CD8-positive, alpha-beta memory T cell (primary cell): ENCODE measurements around the gene CMSS1. TPM values are rescaled to one million over a fixed set of nuclear protein-coding genes. Genes with fewer than 3 reads are reported as not detected.
A peak's percentile ranks its signal among the peaks of the same experiment; 100 is the strongest.

Experiments
- CTCF ChIA-PET: fragments of 350-600 bp; sonication (Branson Sonifier 250); formaldehyde crosslinking; loops from one replicate; lab custom pipeline; 2021; ENCODE audit warnings: antibody characterized with exemption; lab: Charles Lee
- POLR2A ChIA-PET: fragments of 350-600 bp; sonication (Branson Sonifier 250); formaldehyde crosslinking; loops from one replicate; lab custom pipeline; 2021; ENCODE audit warnings: antibody characterized with exemption; lab: Charles Lee
- DNase-seq, 5 donors: peaks; one replicate each; pipeline versions ENCODE4 v3.0.0 to v3.0.0-alpha.2; 2020 to 2022; ENCODE audit warnings: mixed read lengths in 1 of 5
- H3K27ac ChIP-seq: one replicate; pipeline ENCODE4 v1.7.0; 2013; ENCODE audit warnings: low read depth, mild to moderate bottlenecking, low read length, moderate library complexity
- H3K27me3 ChIP-seq: 2 replicates; pipeline ENCODE4 v1.7.0; 2013; ENCODE audit warnings: low read length, mild to moderate bottlenecking; ENCODE audit not compliant: insufficient read depth, poor library complexity, severe bottlenecking
- H3K36me3 ChIP-seq: 2 replicates; pipeline ENCODE4 v1.7.0; 2013; ENCODE audit warnings: mild to moderate bottlenecking, low read length, moderate library complexity; ENCODE audit not compliant: insufficient read depth
- H3K4me1 ChIP-seq: 2 replicates; pipeline ENCODE4 v1.7.0; 2013; ENCODE audit warnings: mild to moderate bottlenecking, low read length, moderate library complexity; ENCODE audit not compliant: insufficient read depth
- H3K4me3 ChIP-seq: 2 replicates; pipeline ENCODE4 v1.7.0; 2013; ENCODE audit warnings: mild to moderate bottlenecking, low read length
- H3K9me3 ChIP-seq: 2 replicates; pipeline ENCODE4 v1.7.0; 2013; ENCODE audit warnings: mild to moderate bottlenecking, low read length
- H3K27ac Mint-ChIP-seq, 8 donors: one replicate each; pipeline ENCODE4 v1.8.0; 2020 to 2021; ENCODE audit warnings: mixed read lengths in 8 of 8, mild to moderate bottlenecking in 6 of 8, inconsistent platforms in 3 of 8, moderate library complexity in 3 of 8
- H3K27me3 Mint-ChIP-seq, 2 donors: one replicate each; pipeline ENCODE4 v1.8.0; 2020 to 2021; ENCODE audit warnings: mixed read lengths in 2 of 2, mild to moderate bottlenecking in 1 of 2, moderate library complexity in 1 of 2
- H3K36me3 Mint-ChIP-seq, 3 donors: one replicate each; pipeline ENCODE4 v1.8.0; 2020 to 2021; ENCODE audit warnings: mixed read lengths in 3 of 3, inconsistent platforms in 1 of 3, mild to moderate bottlenecking in 1 of 3
- H3K4me1 Mint-ChIP-seq, 3 donors: one replicate each; pipeline ENCODE4 v1.8.0; 2020 to 2021; ENCODE audit warnings: mixed read lengths in 3 of 3, inconsistent platforms in 1 of 3, mild to moderate bottlenecking in 1 of 3
- H3K4me3 Mint-ChIP-seq, 7 donors: one replicate each; pipeline ENCODE4 v1.8.0; 2020 to 2021; ENCODE audit warnings: mixed read lengths in 7 of 7, mild to moderate bottlenecking in 6 of 7, moderate library complexity in 4 of 7, inconsistent platforms in 2 of 7
- H3K9me3 Mint-ChIP-seq, 5 donors: one replicate each; pipeline ENCODE4 v1.8.0; 2020 to 2022; ENCODE audit warnings: mixed read lengths in 5 of 5, mild to moderate bottlenecking in 3 of 5, moderate library complexity in 2 of 5, inconsistent platforms in 1 of 5
- polyA plus RNA-seq: library from polyadenylated mRNA; unstranded; fragments of 300-500 nt; fragmentation: Illumina TruSeq; gene quantifications from one replicate; pipeline ENCODE4 v1.2.3, GENCODE V29; 2021
- total RNA-seq, 2 experiments: library from RNA; stranded (reverse); gene quantifications; one replicate each; pipeline ENCODE4 v1.2.3, GENCODE V29; 2021

The CMSS1 gene
- total RNA-seq, result 100 to 1,000 TPM; 140 to 143 TPM
- polyA plus RNA-seq, result 16.8 TPM

DNA sequence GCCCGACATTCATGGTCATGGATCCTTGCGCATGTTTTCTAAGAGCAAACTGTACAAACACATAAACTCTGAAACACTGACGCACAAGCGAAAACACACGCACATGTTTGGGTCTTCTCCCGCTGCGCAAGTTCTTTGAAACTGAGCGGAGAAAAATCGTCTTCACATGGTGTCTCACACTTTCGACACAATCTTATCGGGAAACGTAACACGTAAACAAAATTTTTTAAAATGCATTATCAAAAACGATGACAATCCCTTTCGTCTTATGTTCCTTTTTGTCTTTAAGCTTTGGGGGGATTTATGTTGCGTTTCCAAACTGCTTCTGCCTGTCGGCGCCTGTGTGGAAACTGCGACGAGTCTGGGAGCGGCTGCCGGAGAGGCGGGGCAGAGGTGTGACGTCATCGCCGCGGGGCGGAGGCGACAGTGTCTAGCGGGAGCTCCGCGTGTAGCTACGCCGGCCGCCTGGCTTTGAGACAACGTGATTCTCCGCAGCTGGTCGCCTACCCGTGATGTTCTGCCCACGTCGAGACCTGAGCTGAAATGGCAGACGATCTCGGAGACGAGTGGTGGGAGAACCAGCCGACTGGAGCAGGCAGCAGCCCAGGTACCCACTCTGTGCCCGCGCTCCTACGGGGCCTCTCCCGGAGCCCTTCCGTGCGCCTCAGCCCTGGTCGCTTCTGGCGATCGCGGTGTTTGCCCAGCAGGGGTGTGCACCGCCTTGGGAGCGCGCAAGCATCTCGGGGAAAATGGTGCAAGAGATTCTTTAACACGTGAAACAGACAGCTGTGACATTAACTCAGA, at the start of gene CMSS1:
TSS of gene CMSS1 (plus strand) at position 426 of the 804 bp plus-strand sequence.
- CTCF ChIA-PET, result interaction anchor here (0.6 to 2.1 kb wide), 5 partner anchors 9 to 443 kb away, joined by 3 to 13 read pairs (median 6); partner anchors contain the start of gene TBC1D23

GRCh38 chr3:99768126-99768525, 49.5 kb upstream of the CMSS1 start:
- Histone ChIP-seq H3K27me3 (no peaks in the 10 kb centered on the region), H3K9me3 (no peaks in the 10 kb centered on the region), H3K36me3 (no peaks in the 10 kb centered on the region), H3K4me1 (no peaks in the 10 kb centered on the region), H3K4me3 (no peak overlapping the region), H3K27ac (no peak overlapping the region)
- DNase-seq, result no peak
- H3K9me3 Mint-ChIP-seq, result no peaks in the 10 kb centered on the region
- no peak overlapping the region for H3K27ac Mint-ChIP-seq
- no peaks in the 10 kb centered on the region for H3K36me3 Mint-ChIP-seq
- H3K4me1 Mint-ChIP-seq, result no peaks in the 10 kb centered on the region
- ChIA-PET POLR2A (no interaction called here), CTCF (no interaction called here)
- H3K4me3 Mint-ChIP-seq, result no peak overlapping the region
- H3K27me3 Mint-ChIP-seq, result peaks cover 0 to 4% of the 10 kb centered on the region in 2 donors

More for the DNA sequence above, at the start of gene CMSS1:
- peak within 1 kb of the TSS; percentile 79 for H3K27ac ChIP-seq
- peak; percentile 91 to 98 (median 95) for DNase-seq
- peak within 1 kb of the TSS; percentile 96 to 100 (median 99) for H3K27ac Mint-ChIP-seq
- no peaks in the 10 kb centered on the region for H3K27me3 ChIP-seq
- H3K36me3 ChIP-seq, result no peaks in the 10 kb centered on the region
- H3K4me3 ChIP-seq, result peak within 1 kb of the TSS; percentile 67
- peak within 1 kb of the TSS; percentile 93 to 98 (median 96) for H3K4me3 Mint-ChIP-seq
- peaks cover 0 to 17% (median 0%) of the 10 kb centered on the region in 3 donors for H3K36me3 Mint-ChIP-seq
- H3K9me3 Mint-ChIP-seq, result no peaks in the 10 kb centered on the region
- POLR2A ChIA-PET, result interaction anchor here (0.7 to 1.0 kb wide), 3 partner anchors 14 to 517 kb away, joined by 3 to 6 read pairs (median 3); no protein-coding TSS in a partner anchor
- H3K4me1 Mint-ChIP-seq, result peaks cover 36 to 51% (median 46%) of the 10 kb centered on the region in 3 donors
- H3K27me3 Mint-ChIP-seq, result no peaks in the 10 kb centered on the region
- peaks cover 23% of the 10 kb centered on the region for H3K4me1 ChIP-seq
- H3K9me3 ChIP-seq, result no peaks in the 10 kb centered on the region

DNA sequence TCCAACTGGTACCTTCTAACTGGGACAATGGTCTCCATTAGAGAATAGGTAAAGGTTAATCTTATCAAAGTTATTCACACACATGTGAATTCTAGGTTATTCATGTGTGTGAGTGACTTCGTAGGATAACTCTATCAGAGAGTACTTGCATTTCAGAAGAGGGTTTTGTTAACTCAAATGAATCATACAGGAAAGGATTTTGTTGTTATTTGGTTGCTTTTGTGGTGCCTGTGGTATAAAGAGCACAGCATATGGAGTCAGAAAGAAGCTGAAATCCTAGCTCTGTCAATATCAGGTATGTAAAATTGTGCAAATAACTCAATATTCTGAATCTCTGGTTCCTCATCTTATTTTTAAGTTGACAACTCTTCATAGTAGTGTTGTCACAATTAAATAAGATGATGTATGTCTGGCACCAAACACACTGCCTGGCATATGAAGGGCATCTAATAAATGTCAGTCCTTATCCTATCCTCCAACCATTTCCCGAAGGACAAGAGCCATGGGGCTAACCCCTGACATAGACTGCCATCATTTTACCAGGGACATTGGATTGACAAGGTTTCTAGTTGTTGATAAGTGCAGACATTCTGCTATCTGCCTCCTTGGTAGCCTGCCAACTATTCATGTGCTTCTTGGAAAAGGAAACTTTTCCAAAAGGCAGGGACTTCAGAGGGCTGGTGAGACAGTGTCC, 48.7 kb upstream of the CMSS1 start:
- Mint-ChIP-seq H3K4me3 (no peak overlapping the region), H3K4me1 (no peaks in the 10 kb centered on the region), H3K9me3 (no peaks in the 10 kb centered on the region), H3K27ac (no peak overlapping the region), H3K27me3 (peaks cover 0 to 4% of the 10 kb centered on the region in 2 donors), H3K36me3 (no peaks in the 10 kb centered on the region)
- CTCF ChIA-PET, result no interaction called here
- H3K27me3 ChIP-seq, result no peaks in the 10 kb centered on the region
- no peaks in the 10 kb centered on the region for H3K9me3 ChIP-seq
- no peak overlapping the region for H3K4me3 ChIP-seq
- no peaks in the 10 kb centered on the region for H3K4me1 ChIP-seq
- no peaks in the 10 kb centered on the region for H3K36me3 ChIP-seq
- H3K27ac ChIP-seq, result no peak overlapping the region
- POLR2A ChIA-PET, result no interaction called here
- no peak for DNase-seq

DNA sequence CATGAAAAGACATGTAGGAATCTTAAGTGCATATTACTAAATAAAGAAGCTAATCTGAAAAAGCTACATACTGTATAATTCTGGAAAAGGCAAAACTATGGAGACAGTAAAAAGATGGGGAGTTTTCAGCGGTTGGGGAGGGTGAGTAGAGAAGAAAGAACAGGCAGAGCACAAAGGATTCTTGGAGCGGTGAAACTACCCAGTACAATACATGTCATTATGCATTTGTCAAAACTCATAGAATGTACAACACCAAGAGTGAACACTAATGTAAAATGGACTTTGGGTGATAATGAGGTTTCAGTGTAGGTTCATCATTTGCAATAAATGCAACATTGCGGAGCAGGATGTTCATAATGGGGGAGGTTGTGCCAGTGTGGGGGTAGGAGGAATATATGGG, 45.5 kb upstream of the CMSS1 start:
- no peak overlapping the region for H3K27ac Mint-ChIP-seq
- ChIA-PET POLR2A (no interaction called here), CTCF (no interaction called here)
- Histone ChIP-seq H3K36me3 (no peaks in the 10 kb centered on the region), H3K27me3 (no peaks in the 10 kb centered on the region), H3K4me3 (no peak overlapping the region), H3K27ac (no peak overlapping the region), H3K9me3 (no peaks in the 10 kb centered on the region), H3K4me1 (no peaks in the 10 kb centered on the region)
- no peak overlapping the region for H3K4me3 Mint-ChIP-seq
- no peak for DNase-seq
- peaks cover 0 to 12% of the 10 kb centered on the region in 2 donors for H3K27me3 Mint-ChIP-seq
- peaks cover 0 to 4% (median 0%) of the 10 kb centered on the region in 3 donors for H3K4me1 Mint-ChIP-seq
- no peaks in the 10 kb centered on the region for H3K36me3 Mint-ChIP-seq
- H3K9me3 Mint-ChIP-seq, result no peaks in the 10 kb centered on the region

DNA sequence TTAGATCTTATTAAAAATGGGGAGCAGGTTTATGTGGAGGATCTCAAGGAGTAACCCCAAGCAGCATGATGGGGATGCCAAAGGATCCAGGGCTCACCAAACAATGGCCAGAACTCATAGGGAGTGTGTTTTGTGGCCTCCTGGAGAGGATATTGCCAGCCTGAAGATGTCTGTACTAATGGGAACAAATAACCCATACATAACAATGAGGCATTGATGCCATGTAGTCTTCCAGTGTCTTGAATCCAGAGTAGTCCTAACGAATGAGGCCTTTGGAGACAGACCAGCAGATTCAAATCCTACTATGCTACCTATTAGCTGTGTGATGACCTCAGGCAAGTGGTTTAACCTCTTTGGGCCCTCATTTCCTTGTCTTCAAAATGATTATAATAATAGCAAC, 45.0 kb upstream of the CMSS1 start:
- Histone ChIP-seq H3K36me3 (no peaks in the 10 kb centered on the region), H3K27ac (no peak overlapping the region), H3K27me3 (peaks cover 2% of the 10 kb centered on the region), H3K4me1 (no peaks in the 10 kb centered on the region), H3K9me3 (no peaks in the 10 kb centered on the region), H3K4me3 (no peak overlapping the region)
- no peaks in the 10 kb centered on the region for H3K9me3 Mint-ChIP-seq
- H3K27me3 Mint-ChIP-seq, result peaks cover 0 to 14% of the 10 kb centered on the region in 2 donors
- H3K4me1 Mint-ChIP-seq, result peaks cover 0 to 4% (median 0%) of the 10 kb centered on the region in 3 donors
- H3K36me3 Mint-ChIP-seq, result no peaks in the 10 kb centered on the region
- ChIA-PET POLR2A (no interaction called here), CTCF (no interaction called here)
- no peak overlapping the region for H3K27ac Mint-ChIP-seq
- no peak overlapping the region for H3K4me3 Mint-ChIP-seq
- DNase-seq, result no peak

GRCh38 chr3:99774467-99774866, 43.2 kb upstream of the CMSS1 start:
- no peak overlapping the region for H3K27ac Mint-ChIP-seq
- DNase-seq, result no peak
- H3K36me3 Mint-ChIP-seq, result no peaks in the 10 kb centered on the region
- ChIA-PET CTCF (no interaction called here), POLR2A (no interaction called here)
- no peaks in the 10 kb centered on the region for H3K9me3 ChIP-seq
- H3K27me3 ChIP-seq, result peaks cover 4% of the 10 kb centered on the region
- H3K27ac ChIP-seq, result no peak overlapping the region
- H3K4me1 ChIP-seq, result no peaks in the 10 kb centered on the region
- H3K4me1 Mint-ChIP-seq, result peaks cover 0 to 4% (median 0%) of the 10 kb centered on the region in 3 donors
- peaks cover 0 to 22% of the 10 kb centered on the region in 2 donors for H3K27me3 Mint-ChIP-seq
- no peak overlapping the region for H3K4me3 ChIP-seq
- no peaks in the 10 kb centered on the region for H3K36me3 ChIP-seq
- H3K4me3 Mint-ChIP-seq, result no peak overlapping the region
- H3K9me3 Mint-ChIP-seq, result no peaks in the 10 kb centered on the region

GRCh38 chr3:99776516-99777209, 41.0 kb upstream of the CMSS1 start:
- CTCF ChIA-PET, result no interaction called here
- no peak overlapping the region for H3K27ac ChIP-seq
- POLR2A ChIA-PET, result no interaction called here
- H3K27me3 ChIP-seq, result peaks cover 4% of the 10 kb centered on the region
- Mint-ChIP-seq H3K4me1 (peaks cover 0 to 9% (median 6%) of the 10 kb centered on the region in 3 donors), H3K4me3 (no peak overlapping the region), H3K9me3 (no peaks in the 10 kb centered on the region), H3K27me3 (peaks cover 0 to 33% of the 10 kb centered on the region in 2 donors), H3K27ac (no peak overlapping the region), H3K36me3 (no peaks in the 10 kb centered on the region)
- no peak overlapping the region for H3K4me3 ChIP-seq
- no peaks in the 10 kb centered on the region for H3K4me1 ChIP-seq
- H3K9me3 ChIP-seq, result no peaks in the 10 kb centered on the region
- DNase-seq, result no peak
- no peaks in the 10 kb centered on the region for H3K36me3 ChIP-seq
